ENCODE measurements around the gene SCML1.

SCML1 gene

GRCh38 chrX:17801431-17801830 lies 64.1 kb downstream of the SCML1 start:
- no peak for DNase-seq

- no peak for DNase-seq
These were observed 65.5 kb downstream of the SCML1 start for GRCh38 chrX:17802756-17803155.

- DNase-seq = no peak
These were observed 66.2 kb downstream of the SCML1 start for GRCh38 chrX:17803449-17803848.
